Esophagus squamous epithelium (tissue), 5 donors: ENCODE measurements around the gene CDK5RAP1. TPM values are rescaled to one million over a fixed set of nuclear protein-coding genes. Genes with fewer than 3 reads are reported as not detected.

Experiments
- DNase-seq: peaks from one replicate; lab custom pipeline; 2025; lab: John Stamatoyannopoulos, UW
- H3K27ac ChIP-seq, 4 donors: fragments of 200-600 bp; sonication (generic); one replicate each; pipeline ENCODE4 v1.5.1; 2016 to 2019; ENCODE audit warnings: mild to moderate bottlenecking in 1 of 4
- H3K27me3 ChIP-seq, 4 donors: fragments of 200-600 bp; sonication (generic); 1 replicate in 3 of 4; 2 replicates in 1 of 4; pipeline versions ENCODE4 v1.5.1 to v1.6.0; 2017 to 2021; ENCODE audit warnings: antibody characterized with exemption in 1 of 4
- H3K36me3 ChIP-seq, 3 donors: fragments of 200-600 bp; sonication (generic); one replicate each; pipeline ENCODE4 v1.5.1; 2016 to 2019
- H3K4me1 ChIP-seq, 3 donors: fragments of 200-600 bp; sonication (generic); one replicate each; pipeline ENCODE4 v1.5.1; 2017 to 2019
- H3K4me3 ChIP-seq, 4 donors: fragments of 200-600 bp; sonication (generic); 1 replicate in 3 of 4; 2 replicates in 1 of 4; pipeline ENCODE4 v1.5.1; 2016 to 2019; ENCODE audit warnings: mild to moderate bottlenecking in 2 of 4, moderate library complexity in 1 of 4
- H3K9me3 ChIP-seq, 3 donors: fragments of 200-600 bp; sonication (generic); one replicate each; pipeline ENCODE4 v1.5.1; 2016 to 2019
- CTCF ChIP-seq, 6 experiments: fragments of 450-650 bp in 4 of 6; fragments of 200-600 bp in 2 of 6; sonication (generic) in 2 of 6; IDR thresholded peaks; one replicate each; pipeline ENCODE4 v1.5.1; 2016 to 2019; ENCODE audit warnings: antibody characterized with exemption in 6 of 6, mild to moderate bottlenecking in 4 of 6, moderate library complexity in 4 of 6
- POLR2A ChIP-seq, 4 donors: fragments of 450-650 bp; IDR thresholded peaks; one replicate each; pipeline ENCODE4 v1.6.1; 2017; ENCODE audit warnings: antibody characterized with exemption in 4 of 4, mild to moderate bottlenecking in 4 of 4, moderate library complexity in 3 of 4
- WGBS, 2 donors: methylation state at CpG; one replicate each; pipeline ENCODE4 v1.1.5; 2018; 5-methylcytosine and 5-hydroxymethylcytosine counted together
- intact Hi-C: fragments of 100-400 bp; cut with DNase I; formaldehyde crosslinking; loops from one replicate; pipeline ENCODE4 v1.15.0; 2022
- total RNA-seq, 4 donors: library from RNA; depleted of rRNA; stranded (reverse); fragments of >200 nt; gene quantifications; one replicate each; pipeline ENCODE4 v1.1.0, GENCODE V29; 2016
- donor health status: DM: yes; HTN: yes; CAD: no.

The CDK5RAP1 gene
- total RNA-seq, 4 donors from 2014 or later = 13.5 to 23.2 (median 20.1) TPM

GRCh38 chr20:33411711-33412483 lies 10.6 kb upstream of the CDK5RAP1 start:
- H3K4me3 ChIP-seq = no peak overlapping the region
- no peaks in the 10 kb centered on the region for H3K27me3 ChIP-seq
- TF ChIP-seq POLR2A (IDR thresholded peaks at IDR 0.05) = no peak
- no peak for TF ChIP-seq CTCF (IDR thresholded peaks at IDR 0.05)
- no peak overlapping the region for H3K27ac ChIP-seq
- intact Hi-C loops = no loop called here
- no peaks in the 10 kb centered on the region for H3K9me3 ChIP-seq
- no peak for DNase-seq
- H3K4me1 ChIP-seq = peaks cover 0 to 6% (median 0%) of the 10 kb centered on the region in 3 donors
- WGBS, 2 donors = 84 to 89% methylated on average over 5 to 6 of the region's 7 CpGs
- H3K36me3 ChIP-seq = peaks cover 0 to 69% (median 4%) of the 10 kb centered on the region in 3 donors

GRCh38 chr20:33411242-33411641 lies 9.9 kb upstream of the CDK5RAP1 start:
- H3K27ac ChIP-seq = no peak overlapping the region
- intact Hi-C loops = no loop called here
- DNase-seq = no peak
- H3K9me3 ChIP-seq = no peaks in the 10 kb centered on the region
- H3K4me3 ChIP-seq = no peak overlapping the region
- H3K4me1 ChIP-seq = peaks cover 0 to 6% (median 0%) of the 10 kb centered on the region in 3 donors
- H3K27me3 ChIP-seq = no peaks in the 10 kb centered on the region
- H3K36me3 ChIP-seq = peaks cover 0 to 75% (median 4%) of the 10 kb centered on the region in 3 donors
- WGBS, 2 donors = 87 to 91% methylated on average over 7 of the region's 7 CpGs
- TF ChIP-seq CTCF (IDR thresholded peaks at IDR 0.05) (no peak), POLR2A (IDR thresholded peaks at IDR 0.05) (no peak)

- WGBS, 2 donors = 70 to 75% methylated on average over 3 to 5 of the region's 15 CpGs
- Histone ChIP-seq H3K27me3 (no peaks in the 10 kb centered on the region), H3K27ac (no peak overlapping the region), H3K4me3 (no peak overlapping the region), H3K4me1 (no peaks in the 10 kb centered on the region), H3K36me3 (peaks cover 0 to 80% (median 4%) of the 10 kb centered on the region in 3 donors), H3K9me3 (no peaks in the 10 kb centered on the region)
- intact Hi-C loops = no loop called here
- no peak for DNase-seq
- TF ChIP-seq CTCF (IDR thresholded peaks at IDR 0.05) = no peak
- TF ChIP-seq POLR2A (IDR thresholded peaks at IDR 0.05) = no peak
Observed at GRCh38 chr20:33410081-33410742, 8.9 kb upstream of the CDK5RAP1 start.

GRCh38 chr20:33408716-33409654 lies 7.7 kb upstream of the CDK5RAP1 start:
- Histone ChIP-seq H3K4me3 (no peak overlapping the region), H3K27ac (no peak overlapping the region), H3K36me3 (peaks cover 0 to 73% (median 4%) of the 10 kb centered on the region in 3 donors), H3K9me3 (no peaks in the 10 kb centered on the region), H3K27me3 (no peaks in the 10 kb centered on the region), H3K4me1 (peaks cover 0 to 8% (median 2%) of the 10 kb centered on the region in 3 donors)
- DNase-seq = no peak
- TF ChIP-seq POLR2A (IDR thresholded peaks at IDR 0.05) = no peak
- no peak for TF ChIP-seq CTCF (IDR thresholded peaks at IDR 0.05)
- intact Hi-C loops = no loop called here
- WGBS, 2 donors = 65 to 82% methylated on average over 8 to 14 of the region's 18 CpGs
